GM18868 (cell line): Measurements from ENCODE around the gene SNCA.

Experiments used
- ATAC-seq: cut with Tn5 transposase; IDR thresholded peaks from one replicate; pipeline ENCODE4 v1.9.1; 2021; ENCODE audit warnings: mild to moderate bottlenecking, moderate library complexity; ENCODE audit not compliant: unreplicated experiment

Gene SNCA

DNA sequence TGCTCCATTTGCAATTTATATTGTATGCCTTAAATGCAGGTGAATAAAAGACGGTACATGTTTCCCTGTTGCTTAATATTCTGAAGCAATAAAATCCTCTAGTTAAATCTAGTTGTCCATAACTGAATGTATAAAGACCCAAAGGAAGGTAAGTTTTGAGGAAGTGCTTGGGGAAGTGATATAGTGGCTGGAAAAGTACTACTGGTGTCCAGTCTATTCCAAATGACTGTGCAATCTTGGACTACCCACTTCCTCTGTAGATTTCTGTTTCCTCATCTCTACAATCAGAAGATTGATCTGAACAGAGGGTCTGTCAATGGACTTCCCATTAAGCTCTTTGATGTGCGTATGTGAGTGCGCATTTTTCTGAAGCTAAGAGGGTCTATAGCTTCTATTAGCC, 17.0 kb downstream of the SNCA start:
- ATAC-seq = no peak

- no peak for ATAC-seq
These were observed 22.6 kb downstream of the SNCA start for GRCh38 chr4:89814362-89814761.

GRCh38 chr4:89813197-89813596, 23.8 kb downstream of the SNCA start:
- ATAC-seq = no peak

- ATAC-seq = no peak
These were observed 29.4 kb downstream of the SNCA start for GRCh38 chr4:89807441-89808140.

DNA sequence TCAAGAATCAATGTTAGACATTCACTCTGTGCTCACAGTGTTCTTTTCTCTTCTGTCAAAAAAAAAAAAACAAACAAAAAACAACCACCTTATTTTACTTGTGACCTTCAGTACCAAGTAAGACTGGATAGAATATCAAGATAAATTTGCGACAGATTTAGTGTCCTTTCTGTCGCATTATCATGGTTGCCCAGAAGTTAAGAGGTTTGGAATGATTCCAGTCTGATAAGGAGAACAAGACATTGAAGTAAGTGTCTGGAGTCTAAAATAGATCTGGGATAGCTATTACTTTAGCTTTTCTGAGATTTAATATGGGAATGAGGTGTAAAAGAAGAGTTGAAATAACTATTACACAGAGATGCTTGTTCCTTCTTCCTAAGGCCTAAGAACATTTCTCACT, 31.7 kb downstream of the SNCA start:
- ATAC-seq = no peak

- ATAC-seq = no peak
These were observed 33.0 kb downstream of the SNCA start for GRCh38 chr4:89803915-89804314.

GRCh38 chr4:89803036-89803435, 33.9 kb downstream of the SNCA start:
- ATAC-seq = no peak

GRCh38 chr4:89800527-89801103, 36.3 kb downstream of the SNCA start:
- no peak for ATAC-seq

GRCh38 chr4:89800012-89800516, 36.9 kb downstream of the SNCA start:
- no peak for ATAC-seq

GRCh38 chr4:89799071-89799470, 37.9 kb downstream of the SNCA start:
- no peak for ATAC-seq

DNA sequence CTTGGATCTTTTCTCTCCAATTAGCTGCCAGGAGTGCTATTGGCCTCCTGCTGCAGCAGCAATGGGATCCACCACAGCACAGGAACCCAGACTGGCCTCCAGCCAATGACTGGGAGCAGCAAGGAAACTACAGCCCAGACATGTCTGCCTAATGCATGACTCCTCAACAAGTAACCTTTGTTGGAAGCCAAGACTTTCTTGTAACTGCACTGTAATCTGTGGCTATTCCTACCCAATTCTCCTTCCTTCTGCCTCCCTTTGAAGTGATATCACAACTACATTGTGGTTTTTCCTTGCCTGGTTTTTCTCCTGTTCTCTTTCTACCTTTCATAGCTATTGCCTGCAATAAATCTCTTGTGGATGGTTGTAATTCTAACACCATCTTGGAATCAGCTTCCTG, 39.8 kb downstream of the SNCA start:
- no peak for ATAC-seq

DNA sequence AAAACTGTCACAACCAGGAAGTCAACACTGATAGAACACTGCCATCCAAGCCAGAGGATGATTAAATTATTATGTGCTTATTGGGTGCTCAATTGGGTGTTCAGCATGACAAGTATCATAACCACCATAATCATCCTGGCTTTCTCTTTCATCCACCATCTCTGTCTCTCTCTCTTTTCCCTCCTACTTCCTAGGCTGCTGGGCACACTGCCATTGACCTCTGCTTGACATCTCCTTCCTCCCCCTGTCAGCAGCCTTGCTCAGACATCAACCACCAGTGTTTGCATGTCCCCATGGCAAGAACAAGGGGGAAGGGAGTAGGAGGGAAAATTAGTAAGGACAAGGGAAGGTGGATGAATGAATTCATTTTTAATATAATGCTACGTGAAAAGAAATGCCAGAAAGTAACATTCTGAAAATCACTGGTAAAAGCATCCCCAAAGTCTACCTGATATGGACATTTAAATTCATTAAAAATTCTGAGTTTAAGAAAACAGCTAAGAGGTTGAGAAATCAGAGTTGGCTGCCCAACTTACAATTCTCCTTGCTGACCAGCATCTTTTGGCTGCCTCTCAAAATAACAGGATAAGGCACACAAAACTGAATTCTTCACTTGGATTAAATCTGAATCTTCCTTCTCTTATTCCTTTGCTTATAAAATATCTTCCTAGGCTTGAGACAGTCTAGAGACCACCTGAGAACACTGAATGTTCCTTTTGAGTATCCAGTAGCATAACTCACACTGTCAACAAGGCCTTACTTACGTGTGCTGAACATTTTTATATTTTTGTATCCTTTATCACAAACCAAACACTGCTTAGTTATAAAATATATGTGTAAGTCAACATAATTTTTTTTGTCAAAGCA, 48.5 kb downstream of the SNCA start:
- ATAC-seq = no peak

GRCh38 chr4:89784686-89785231, 52.2 kb downstream of the SNCA start:
- no peak for ATAC-seq

DNA sequence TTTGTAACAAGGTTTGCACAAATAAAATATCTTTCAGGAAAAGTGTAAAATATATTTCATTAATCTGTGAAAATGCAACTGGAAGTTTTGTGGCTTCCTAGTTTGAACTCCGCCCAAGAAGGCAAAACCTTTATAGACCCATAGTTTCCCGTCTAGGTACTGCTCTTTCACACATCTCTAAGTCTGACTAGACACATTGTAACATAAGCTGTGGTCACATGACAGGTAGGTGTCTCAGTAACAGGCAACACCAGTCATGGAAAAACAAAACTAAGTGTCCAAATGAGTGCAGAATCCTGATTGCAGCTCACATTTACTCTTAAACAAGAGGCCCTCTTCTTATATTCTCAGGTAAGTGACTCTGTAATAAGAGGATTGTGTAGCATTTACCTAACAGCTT, 55.6 kb downstream of the SNCA start:
- no peak for ATAC-seq

DNA sequence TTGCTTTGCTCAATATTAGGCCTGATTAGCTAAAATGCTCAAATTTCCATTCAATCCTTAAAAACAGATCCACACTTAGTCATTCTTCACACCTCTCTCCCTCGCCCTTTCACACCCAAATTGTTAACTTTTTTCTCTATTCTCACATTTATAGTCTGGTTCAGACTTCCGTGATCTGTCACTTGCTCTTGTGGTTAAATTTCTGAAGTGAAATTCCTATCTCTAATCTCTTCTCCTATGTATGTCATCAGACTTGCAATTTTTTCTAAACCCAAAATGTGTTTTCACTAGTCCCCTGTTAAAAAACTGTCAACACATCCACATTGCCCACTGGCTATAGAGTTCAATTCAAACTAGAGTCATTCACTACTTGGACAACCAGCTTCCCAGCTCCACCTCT, 63.2 kb downstream of the SNCA start:
- ATAC-seq = no peak

DNA sequence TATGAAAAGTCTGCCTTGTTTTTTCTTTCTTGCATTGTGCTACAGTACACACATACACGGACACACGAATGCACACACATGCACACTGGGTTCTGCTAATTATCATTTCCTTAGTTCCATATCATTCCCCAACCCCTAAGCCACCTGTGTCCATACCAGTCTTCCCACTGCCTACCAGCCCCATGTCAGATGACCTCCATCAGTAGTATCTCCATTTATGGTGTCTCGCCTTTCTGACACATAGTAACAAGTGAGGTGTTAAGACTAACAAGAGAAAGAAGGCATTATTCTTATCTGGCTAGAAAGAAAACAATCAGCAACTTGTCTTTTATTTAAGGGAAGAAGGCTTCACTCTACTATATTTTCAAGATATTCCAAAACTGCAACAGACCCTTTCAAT, 67.1 kb downstream of the SNCA start:
- ATAC-seq = no peak

- ATAC-seq = no peak
These were observed 69.0 kb downstream of the SNCA start for GRCh38 chr4:89767924-89768323.

- ATAC-seq = no peak
These were observed 71.0 kb downstream of the SNCA start for GRCh38 chr4:89765966-89766365.

- ATAC-seq = no peak
These were observed 71.4 kb downstream of the SNCA start for GRCh38 chr4:89765528-89765927.

GRCh38 chr4:89762311-89762710, 74.7 kb downstream of the SNCA start:
- ATAC-seq = no peak

DNA sequence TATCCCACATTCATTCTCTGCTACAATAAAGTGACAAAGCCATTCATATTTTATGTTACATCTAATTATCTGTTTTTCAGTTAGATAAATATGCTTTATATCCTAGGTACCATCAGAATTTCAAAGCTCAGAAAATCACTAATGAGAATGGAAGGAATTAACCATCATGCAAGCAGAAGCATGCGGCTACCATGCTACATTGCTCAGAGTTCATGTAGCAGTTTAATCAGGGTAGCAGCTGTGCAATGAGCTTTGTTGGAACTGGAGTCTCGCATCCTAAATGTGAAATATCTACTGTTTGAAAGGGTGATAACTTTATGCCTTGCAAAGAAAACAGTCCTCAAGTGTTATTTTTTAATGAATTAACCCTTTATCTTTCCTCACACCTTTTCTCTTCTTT, 77.5 kb downstream of the SNCA start:
- ATAC-seq = no peak
